Body of pancreas (tissue), 4 donors: ENCODE results near the gene TNRC6A. TPM values are rescaled to one million over a fixed set of nuclear protein-coding genes. Genes with fewer than 3 reads are reported as not detected.

ENCODE experiments used
- ATAC-seq: fragments of 150-250 bp; one replicate; pipeline ENCODE4 v1.9.1; 2016
- DNase-seq, 4 donors: peaks; one replicate each; pipeline ENCODE4 v3.0.0-alpha.2; 2019
- H3K27ac ChIP-seq, 4 donors: fragments of 200-600 bp; sonication (generic); 1 replicate in 3 of 4; 2 replicates in 1 of 4; pipeline versions ENCODE4 v1.5.1 to v1.6.1; 2016 to 2019; ENCODE audit warnings: mild to moderate bottlenecking in 1 of 4, mixed read lengths in 1 of 4, moderate library complexity in 1 of 4
- H3K27me3 ChIP-seq, 2 donors: fragments of 200-600 bp; sonication (generic); one replicate each; pipeline ENCODE4 v1.6.0; 2016; ENCODE audit warnings: mild to moderate bottlenecking in 1 of 2
- H3K36me3 ChIP-seq, 2 donors: fragments of 200-600 bp; sonication (generic); replicated peaks in 1 of 2; 2 replicates each; pipeline ENCODE4 v1.5.1; 2016; ENCODE audit warnings: low read depth in 2 of 2; ENCODE audit not compliant: insufficient read depth in 1 of 2
- H3K4me1 ChIP-seq: fragments of 200-600 bp; sonication (generic); one replicate; pipeline ENCODE4 v1.6.0; 2016
- H3K4me3 ChIP-seq, 2 donors: fragments of 200-600 bp; sonication (generic); 1 replicate in 1 of 2; 2 replicates in 1 of 2; pipeline ENCODE4 v1.5.1; 2016 to 2019
- H3K9me3 ChIP-seq, 3 donors: fragments of 200-600 bp; sonication (generic); 1 replicate in 2 of 3; 2 replicates in 1 of 3; pipeline ENCODE4 v1.5.1; 2016
- POLR2A ChIP-seq, 3 donors: fragments of 450-650 bp; IDR thresholded peaks; one replicate each; pipeline ENCODE4 v1.6.1; 2016; ENCODE audit warnings: antibody characterized with exemption in 3 of 3, mild to moderate bottlenecking in 2 of 3
- WGBS, 2 donors: methylation state at CpG; one replicate each; pipeline ENCODE4 v1.1.5; 2017; 5-methylcytosine and 5-hydroxymethylcytosine counted together
- intact Hi-C: fragments of 100-400 bp; cut with DNase I; formaldehyde crosslinking; loops from one replicate; pipeline ENCODE4 v1.15.1; 2023
- total RNA-seq, 2 donors: library from RNA; depleted of rRNA; stranded (reverse); fragments of >200 nt; gene quantifications; one replicate each; pipeline ENCODE4 v1.1.0, GENCODE V29; 2016
- TF ChIP-seq, protein P1 (sequence below), 7 experiments: fragments of 450-650 bp in 4 of 7; fragments of 200-600 bp in 3 of 7; sonication (generic) in 3 of 7; IDR thresholded peaks; one replicate each; pipeline ENCODE4 v1.5.1; 2016 to 2019; ENCODE audit warnings: antibody characterized with exemption in 7 of 7

The TNRC6A gene
- 10 to 100 TPM; 46.1 to 82.2 TPM for total RNA-seq

DNA sequence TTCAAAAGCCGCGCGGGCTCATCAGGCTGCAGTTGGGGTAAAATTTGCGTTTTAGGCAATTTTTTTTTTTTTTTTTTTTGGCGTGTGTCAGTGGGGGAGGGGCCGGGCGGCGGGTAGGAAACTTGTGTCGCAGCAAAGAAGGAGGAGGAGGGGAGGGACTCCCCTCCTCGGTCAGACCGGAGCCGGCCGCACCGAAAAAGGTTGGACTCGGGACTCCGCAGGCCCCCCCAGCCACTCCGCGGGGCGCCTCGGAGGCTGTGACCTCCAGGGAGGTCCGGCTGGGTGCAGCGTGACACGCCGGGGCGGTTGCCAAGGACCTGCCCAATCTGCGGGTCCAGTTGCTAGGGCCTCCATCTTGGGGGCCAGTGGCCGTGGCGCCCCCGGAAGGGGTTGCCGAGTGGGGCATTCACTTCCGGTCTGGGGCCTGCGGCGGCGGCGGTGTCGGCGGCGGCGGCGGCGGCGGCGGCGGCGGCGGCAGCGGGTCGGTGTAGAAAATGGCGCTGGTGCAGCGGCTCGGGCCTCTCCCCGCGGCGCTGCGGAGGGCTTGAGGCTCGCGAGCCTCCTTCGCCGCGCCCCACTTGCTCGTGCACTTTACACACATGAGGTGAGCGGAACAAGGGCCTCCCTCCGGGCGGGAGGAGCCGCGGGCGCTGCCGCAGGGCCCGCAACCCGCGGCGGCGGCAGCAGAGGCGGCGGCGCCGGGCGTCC is at the start of gene TNRC6A:
TNRC6A (plus strand) TSS at position 409 of the 708 bp plus-strand sequence; CDS start at position 600, 191 bp downstream.
- ATAC-seq (peak; percentile 95), DNase-seq (peak; percentile 88 to 91 (median 91))
- Histone ChIP-seq H3K4me3 (peak within 1 kb of the TSS; percentile 73 to 84), H3K9me3 (no peaks in the 10 kb centered on the region), H3K36me3 (no peaks in the 10 kb centered on the region), H3K27ac (peak within 1 kb of the TSS; percentile 92 to 95 (median 93)), H3K27me3 (no peaks in the 10 kb centered on the region), H3K4me1 (peaks cover 40% of the 10 kb centered on the region)
- 0% methylated on average over 8 to 73 of the region's 78 CpGs for WGBS, 2 donors
- intact Hi-C loops, result no loop called here
- TF ChIP-seq, protein P1, sequence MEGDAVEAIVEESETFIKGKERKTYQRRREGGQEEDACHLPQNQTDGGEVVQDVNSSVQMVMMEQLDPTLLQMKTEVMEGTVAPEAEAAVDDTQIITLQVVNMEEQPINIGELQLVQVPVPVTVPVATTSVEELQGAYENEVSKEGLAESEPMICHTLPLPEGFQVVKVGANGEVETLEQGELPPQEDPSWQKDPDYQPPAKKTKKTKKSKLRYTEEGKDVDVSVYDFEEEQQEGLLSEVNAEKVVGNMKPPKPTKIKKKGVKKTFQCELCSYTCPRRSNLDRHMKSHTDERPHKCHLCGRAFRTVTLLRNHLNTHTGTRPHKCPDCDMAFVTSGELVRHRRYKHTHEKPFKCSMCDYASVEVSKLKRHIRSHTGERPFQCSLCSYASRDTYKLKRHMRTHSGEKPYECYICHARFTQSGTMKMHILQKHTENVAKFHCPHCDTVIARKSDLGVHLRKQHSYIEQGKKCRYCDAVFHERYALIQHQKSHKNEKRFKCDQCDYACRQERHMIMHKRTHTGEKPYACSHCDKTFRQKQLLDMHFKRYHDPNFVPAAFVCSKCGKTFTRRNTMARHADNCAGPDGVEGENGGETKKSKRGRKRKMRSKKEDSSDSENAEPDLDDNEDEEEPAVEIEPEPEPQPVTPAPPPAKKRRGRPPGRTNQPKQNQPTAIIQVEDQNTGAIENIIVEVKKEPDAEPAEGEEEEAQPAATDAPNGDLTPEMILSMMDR (IDR thresholded peaks at IDR 0.05), result no peak
- peak; percentile 57 to 85 (median 84) for TF ChIP-seq POLR2A (IDR thresholded peaks at IDR 0.05)

DNA sequence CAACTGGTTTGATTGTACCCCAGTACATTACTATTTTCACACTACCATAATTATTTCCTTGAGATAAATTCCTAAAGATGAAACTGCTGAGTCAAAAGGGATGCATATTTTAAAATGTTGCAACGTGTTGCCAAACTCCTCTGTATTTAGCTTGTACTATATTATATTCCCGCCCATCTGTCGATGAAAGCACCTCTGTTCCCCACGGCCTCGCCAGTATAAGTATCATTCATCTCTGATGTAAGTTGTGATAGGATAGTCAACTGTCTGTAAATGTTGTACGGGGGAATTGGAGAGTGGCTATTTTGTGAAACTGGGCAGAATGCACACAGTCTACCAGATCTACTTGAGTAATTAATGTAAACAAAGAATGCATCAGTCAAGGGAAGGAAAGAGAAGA is 47.7 kb upstream of the TNRC6A start:
- Histone ChIP-seq H3K27ac (no peak overlapping the region), H3K4me1 (peaks cover 14% of the 10 kb centered on the region), H3K27me3 (no peaks in the 10 kb centered on the region), H3K36me3 (no peaks in the 10 kb centered on the region), H3K9me3 (no peaks in the 10 kb centered on the region), H3K4me3 (no peak overlapping the region)
- TF ChIP-seq, protein P1 (IDR thresholded peaks at IDR 0.05), result no peak
- TF ChIP-seq POLR2A (IDR thresholded peaks at IDR 0.05), result no peak
- no peak for DNase-seq
- ATAC-seq, result no peak
- intact Hi-C loops, result no loop called here
- 52 to 69% methylated on average over 6 of the region's 6 CpGs for WGBS, 2 donors

DNA sequence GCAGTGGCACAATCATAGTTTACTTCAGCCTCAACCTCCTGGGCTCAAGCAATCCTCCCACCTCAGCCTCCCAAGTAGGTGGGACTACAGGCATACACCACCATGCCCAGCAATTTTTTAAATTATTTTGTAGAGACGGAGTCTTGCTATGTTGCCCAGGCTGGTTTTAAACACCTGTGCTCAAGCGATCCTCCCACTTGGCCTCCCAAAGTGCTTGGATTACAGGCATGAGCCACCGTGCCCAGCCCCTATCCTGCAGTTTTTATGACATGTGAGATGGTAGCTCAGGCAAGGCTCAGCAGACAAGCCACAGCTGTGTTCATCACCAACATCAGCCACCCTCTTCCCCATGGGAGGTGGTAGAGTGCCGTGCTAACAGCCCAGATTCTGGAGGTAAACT is 46.2 kb upstream of the TNRC6A start:
- 91 to 100% methylated on average over 3 to 4 of the region's 4 CpGs for WGBS, 2 donors
- no peaks in the 10 kb centered on the region for H3K27me3 ChIP-seq
- DNase-seq, result no peak

DNA sequence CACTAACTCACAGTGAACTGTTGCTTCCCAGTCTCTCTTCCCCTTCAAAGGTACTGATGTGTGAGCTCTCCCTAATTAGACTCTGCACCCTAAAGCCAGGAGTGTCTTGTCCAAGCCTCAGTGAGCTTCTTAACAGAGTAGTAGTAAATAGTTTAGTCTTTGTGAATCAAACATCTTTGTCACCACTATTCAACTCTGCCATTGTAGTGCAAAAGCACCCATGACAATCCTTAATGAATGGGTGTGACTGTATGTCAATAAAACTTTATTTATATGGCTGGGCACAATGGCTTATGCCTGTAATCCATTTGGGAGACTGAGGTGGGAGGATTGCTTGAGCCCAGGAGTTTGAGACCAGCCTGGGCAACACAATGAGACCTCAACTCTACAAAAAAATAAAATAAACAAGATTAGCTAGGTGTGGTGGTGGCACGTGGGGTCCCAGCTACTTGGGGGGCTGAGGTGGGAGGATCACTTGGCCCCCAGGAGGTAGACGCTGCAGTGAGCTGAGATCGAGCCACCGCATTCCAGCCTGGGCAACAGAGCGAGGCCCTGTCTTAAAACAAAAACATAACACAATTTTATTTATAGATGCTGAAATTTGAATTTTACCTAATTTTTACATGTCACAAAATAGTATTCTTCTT is 45.5 kb upstream of the TNRC6A start:
- Histone ChIP-seq H3K27ac (no peak overlapping the region), H3K27me3 (no peaks in the 10 kb centered on the region), H3K4me3 (no peak overlapping the region), H3K36me3 (no peaks in the 10 kb centered on the region), H3K4me1 (peaks cover 14% of the 10 kb centered on the region), H3K9me3 (no peaks in the 10 kb centered on the region)
- no peak for DNase-seq
- intact Hi-C loops, result no loop called here
- no peak for TF ChIP-seq POLR2A (IDR thresholded peaks at IDR 0.05)
- TF ChIP-seq, protein P1 (IDR thresholded peaks at IDR 0.05), result no peak
- ATAC-seq, result no peak
- WGBS, 2 donors, result 83 to 95% methylated on average over 5 of the region's 5 CpGs

More for the DNA sequence above, 46.2 kb upstream of the TNRC6A start:
- Histone ChIP-seq H3K4me1 (peaks cover 14% of the 10 kb centered on the region), H3K9me3 (no peaks in the 10 kb centered on the region), H3K27ac (no peak overlapping the region), H3K36me3 (no peaks in the 10 kb centered on the region), H3K4me3 (no peak overlapping the region)
- ATAC-seq, result no peak
- TF ChIP-seq, protein P1 (IDR thresholded peaks at IDR 0.05), result no peak
- no peak for TF ChIP-seq POLR2A (IDR thresholded peaks at IDR 0.05)
- intact Hi-C loops, result no loop called here
